Measurements from ENCODE around the gene KIRREL3. TPM values are rescaled to one million over a fixed set of nuclear protein-coding genes. Genes with fewer than 3 reads are reported as not detected.
A peak's percentile ranks its signal among the peaks of the same experiment; 100 is the strongest.

KIRREL3 gene
- total RNA-seq, 1 donor from 2014 or later: 0.38 TPM

GRCh38 chr11:126973051-126973450, 27.5 kb downstream of the KIRREL3 start:
- H3K36me3 Mint-ChIP-seq (ENCODE audit: low read depth, unreplicated experiment): peaks cover 5% of the 10 kb centered on the region
- peaks cover 12% of the 10 kb centered on the region for H3K4me1 Mint-ChIP-seq (ENCODE audit: unreplicated experiment)

GRCh38 chr11:126971305-126971704, 29.3 kb downstream of the KIRREL3 start:
- Mint-ChIP-seq H3K4me1 (ENCODE audit: unreplicated experiment) (peaks cover 9% of the 10 kb centered on the region), H3K4me3 (ENCODE audit: unreplicated experiment) (no peak overlapping the region), H3K9me3 (ENCODE audit: unreplicated experiment) (no peaks in the 10 kb centered on the region), H3K36me3 (ENCODE audit: low read depth, unreplicated experiment) (peaks cover 5% of the 10 kb centered on the region), H3K27me3 (ENCODE audit: unreplicated experiment) (no peaks in the 10 kb centered on the region), H3K27ac (ENCODE audit: unreplicated experiment) (no peak overlapping the region)
- TF ChIP-seq CTCF (IDR thresholded peaks at IDR 0.05; ENCODE audit: unreplicated experiment): no peak
- DNase-seq (ENCODE audit: low spot score): no peak

More at GRCh38 chr11:126973051-126973450, 27.5 kb downstream of the KIRREL3 start:
- Mint-ChIP-seq H3K27me3 (ENCODE audit: unreplicated experiment) (no peaks in the 10 kb centered on the region), H3K27ac (ENCODE audit: unreplicated experiment) (no peak overlapping the region), H3K4me3 (ENCODE audit: unreplicated experiment) (no peak overlapping the region), H3K9me3 (ENCODE audit: unreplicated experiment) (no peaks in the 10 kb centered on the region)
- TF ChIP-seq CTCF (IDR thresholded peaks at IDR 0.05; ENCODE audit: unreplicated experiment): no peak
- DNase-seq (ENCODE audit: low spot score): no peak

GRCh38 chr11:126969865-126970479, 30.6 kb downstream of the KIRREL3 start:
- Mint-ChIP-seq H3K27ac (ENCODE audit: unreplicated experiment) (no peak overlapping the region), H3K4me1 (ENCODE audit: unreplicated experiment) (peaks cover 9% of the 10 kb centered on the region), H3K27me3 (ENCODE audit: unreplicated experiment) (no peaks in the 10 kb centered on the region), H3K36me3 (ENCODE audit: low read depth, unreplicated experiment) (peaks cover 5% of the 10 kb centered on the region), H3K4me3 (ENCODE audit: unreplicated experiment) (no peak overlapping the region), H3K9me3 (ENCODE audit: unreplicated experiment) (no peaks in the 10 kb centered on the region)
- peak; percentile 43 for TF ChIP-seq CTCF (IDR thresholded peaks at IDR 0.05; ENCODE audit: unreplicated experiment)
- DNase-seq (ENCODE audit: low spot score): peak; percentile 26

- TF ChIP-seq CTCF (IDR thresholded peaks at IDR 0.05; ENCODE audit: unreplicated experiment): no peak
- H3K36me3 Mint-ChIP-seq (ENCODE audit: low read depth, unreplicated experiment): peaks cover 5% of the 10 kb centered on the region
- peaks cover 9% of the 10 kb centered on the region for H3K4me1 Mint-ChIP-seq (ENCODE audit: unreplicated experiment)
- no peak overlapping the region for H3K27ac Mint-ChIP-seq (ENCODE audit: unreplicated experiment)
- H3K27me3 Mint-ChIP-seq (ENCODE audit: unreplicated experiment): no peaks in the 10 kb centered on the region
- no peak overlapping the region for H3K4me3 Mint-ChIP-seq (ENCODE audit: unreplicated experiment)
- H3K9me3 Mint-ChIP-seq (ENCODE audit: unreplicated experiment): no peaks in the 10 kb centered on the region
- peak; percentile 10 for DNase-seq (ENCODE audit: low spot score)
Measured at GRCh38 chr11:126968915-126969314, 31.7 kb downstream of the KIRREL3 start.

- Mint-ChIP-seq H3K27me3 (ENCODE audit: unreplicated experiment) (peaks cover 4% of the 10 kb centered on the region), H3K4me1 (ENCODE audit: unreplicated experiment) (peaks cover 13% of the 10 kb centered on the region), H3K9me3 (ENCODE audit: unreplicated experiment) (no peaks in the 10 kb centered on the region), H3K27ac (ENCODE audit: unreplicated experiment) (no peak overlapping the region), H3K36me3 (ENCODE audit: low read depth, unreplicated experiment) (no peaks in the 10 kb centered on the region), H3K4me3 (ENCODE audit: unreplicated experiment) (no peak overlapping the region)
- DNase-seq (ENCODE audit: low spot score): no peak
- no peak for TF ChIP-seq CTCF (IDR thresholded peaks at IDR 0.05; ENCODE audit: unreplicated experiment)
Measured at GRCh38 chr11:126965331-126965730, 35.2 kb downstream of the KIRREL3 start.
